Osteoblast (primary cell): ENCODE data around the gene ALG14. TPM values are rescaled to one million over a fixed set of nuclear protein-coding genes. Genes with fewer than 3 reads are reported as not detected.

Experiments used
- DNase-seq: peaks from one replicate; pipeline ENCODE4 v3.0.0; 2011; ENCODE audit warnings: low spot score, mixed read lengths; ENCODE audit not compliant: insufficient read length; ENCODE audit errors: missing footprints
- H2AFZ ChIP-seq: 2 replicates; pipeline ENCODE4 v1.6.0; 2011; ENCODE audit warnings: mild to moderate bottlenecking, low read length
- H3K27ac ChIP-seq: 2 replicates; pipeline ENCODE4 v1.5.1; 2011; ENCODE audit warnings: mild to moderate bottlenecking, low read depth, low read length, moderate library complexity
- H3K27me3 ChIP-seq: 2 replicates; pipeline ENCODE4 v1.6.0; 2012; ENCODE audit warnings: mild to moderate bottlenecking, control low read depth, inconsistent platforms, low read length, moderate library complexity; ENCODE audit not compliant: insufficient read depth
- H3K36me3 ChIP-seq: 2 replicates; pipeline ENCODE4 v1.5.1; 2011; ENCODE audit warnings: mild to moderate bottlenecking, low read length, control low read depth, moderate library complexity; ENCODE audit not compliant: insufficient read depth
- H3K4me1 ChIP-seq: 2 replicates; pipeline ENCODE4 v1.5.1; 2011; ENCODE audit warnings: mild to moderate bottlenecking, low read length, control low read depth, moderate library complexity; ENCODE audit not compliant: insufficient read depth
- H3K4me2 ChIP-seq: 2 replicates; pipeline ENCODE4 v1.6.0; 2011; ENCODE audit warnings: mild to moderate bottlenecking, low read length; ENCODE audit not compliant: insufficient read depth
- H3K4me3 ChIP-seq: fragments of 200-600 bp; sonication (generic); 3 replicates; pipeline ENCODE4 v1.5.1; 2012; ENCODE audit warnings: mild to moderate bottlenecking, low read length, inconsistent platforms; ENCODE audit not compliant: insufficient read depth
- H3K79me2 ChIP-seq: 2 replicates; pipeline ENCODE4 v1.6.0; 2012; ENCODE audit warnings: mild to moderate bottlenecking, low read length, control low read depth, inconsistent platforms; ENCODE audit not compliant: insufficient read depth
- H3K9me3 ChIP-seq: 2 replicates; pipeline ENCODE4 v1.5.1; 2011; ENCODE audit warnings: low read depth, low read length, control low read depth
- H4K20me1 ChIP-seq: 2 replicates; pipeline ENCODE4 v1.6.0; 2012; ENCODE audit warnings: mild to moderate bottlenecking, low read length, control low read depth; ENCODE audit not compliant: insufficient read depth
- CTCF ChIP-seq: IDR thresholded peaks from 2 replicates; pipeline ENCODE4 v1.5.1; 2011; ENCODE audit warnings: mild to moderate bottlenecking, low read depth, low read length, moderate library complexity; ENCODE audit errors: extremely low read depth
- total RNA-seq: library from RNA; depleted of rRNA; stranded (reverse); fragments of >200 nt; gene quantifications from 2 replicates; pipeline ENCODE4 v1.2.3, GENCODE V29; 2012

The ALG14 gene
- total RNA-seq, 1 donor, result 1.4 TPM

GRCh38 chr1:95018602-95019369 lies 54.0 kb downstream of the ALG14 start:
- Histone ChIP-seq H3K27me3 (no peaks in the 10 kb centered on the region), H3K79me2 (no peaks in the 10 kb centered on the region), H3K4me2 (no peak overlapping the region), H4K20me1 (no peaks in the 10 kb centered on the region), H3K4me3 (no peak overlapping the region), H3K4me1 (peaks cover 41% of the 10 kb centered on the region), H3K9me3 (no peaks in the 10 kb centered on the region), H3K27ac (no peak overlapping the region), H2AFZ (no peak overlapping the region), H3K36me3 (no peaks in the 10 kb centered on the region)
- TF ChIP-seq CTCF, result no peak
- no peak for DNase-seq

GRCh38 chr1:95017775-95018174 lies 55.0 kb downstream of the ALG14 start:
- Histone ChIP-seq H3K27ac (no peak overlapping the region), H3K4me3 (no peak overlapping the region), H4K20me1 (no peaks in the 10 kb centered on the region), H2AFZ (no peak overlapping the region), H3K4me1 (peaks cover 37% of the 10 kb centered on the region), H3K4me2 (no peak overlapping the region), H3K9me3 (no peaks in the 10 kb centered on the region), H3K27me3 (no peaks in the 10 kb centered on the region), H3K79me2 (no peaks in the 10 kb centered on the region), H3K36me3 (no peaks in the 10 kb centered on the region)
- DNase-seq, result no peak
- TF ChIP-seq CTCF, result no peak

GRCh38 chr1:95015076-95015475 lies 57.7 kb downstream of the ALG14 start:
- Histone ChIP-seq H2AFZ (no peak overlapping the region), H3K4me2 (no peak overlapping the region), H3K27me3 (no peaks in the 10 kb centered on the region), H3K9me3 (no peaks in the 10 kb centered on the region), H3K36me3 (no peaks in the 10 kb centered on the region), H4K20me1 (no peaks in the 10 kb centered on the region), H3K4me3 (no peak overlapping the region), H3K4me1 (peaks cover 26% of the 10 kb centered on the region), H3K27ac (no peak overlapping the region), H3K79me2 (no peaks in the 10 kb centered on the region)
- TF ChIP-seq CTCF, result no peak
- no peak for DNase-seq

DNA sequence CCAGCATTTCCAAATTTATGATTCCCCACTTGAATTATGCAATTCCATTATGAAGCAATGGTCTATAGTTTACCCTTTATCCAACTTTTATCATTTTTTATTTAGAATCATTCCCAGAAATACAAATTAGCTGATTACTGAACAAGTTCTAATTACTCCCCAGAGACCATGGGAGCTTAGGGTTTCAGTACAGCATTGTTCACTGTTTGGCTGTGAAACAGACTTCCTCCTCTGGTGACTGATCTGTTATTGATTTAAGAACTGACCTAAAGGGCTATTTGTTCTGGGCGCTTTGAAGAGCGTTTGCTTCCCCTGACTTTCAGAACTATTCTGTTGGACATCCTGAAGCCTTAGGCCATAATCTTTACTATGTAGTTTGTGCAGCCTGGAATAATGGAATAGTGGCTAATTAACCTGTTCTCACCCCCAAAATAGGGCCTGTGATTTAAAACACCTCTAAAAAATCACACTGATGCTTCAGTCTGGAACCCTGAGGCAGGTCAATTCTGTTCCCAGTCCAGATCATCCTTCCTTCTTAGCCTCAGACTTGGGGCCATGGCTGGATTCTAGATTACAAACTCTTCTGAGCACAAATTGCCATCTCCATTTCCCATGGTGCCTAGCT lies 58.7 kb downstream of the ALG14 start:
- no peak for DNase-seq
- no peak overlapping the region for H3K4me2 ChIP-seq

More for the DNA sequence above, 58.7 kb downstream of the ALG14 start:
- Histone ChIP-seq H3K9me3 (no peaks in the 10 kb centered on the region), H4K20me1 (no peaks in the 10 kb centered on the region), H3K27ac (no peak overlapping the region), H2AFZ (no peak overlapping the region), H3K79me2 (no peaks in the 10 kb centered on the region), H3K36me3 (no peaks in the 10 kb centered on the region), H3K27me3 (no peaks in the 10 kb centered on the region), H3K4me3 (no peak overlapping the region), H3K4me1 (peaks cover 25% of the 10 kb centered on the region)
- no peak for TF ChIP-seq CTCF
